Cerebellar nuclear complex (tissue), 1 donor: ENCODE results near the gene CD300H.
"Not testable (repeated sequence)": the region's sequence is repeated elsewhere in the genome, so short reads cannot be mapped to it uniquely, and the experiment has no call there.

Experiments used
- DNase-seq, 2 experiments: peaks; one replicate each; lab custom pipeline; 2025; lab: John Stamatoyannopoulos, UW

The CD300H gene

DNA sequence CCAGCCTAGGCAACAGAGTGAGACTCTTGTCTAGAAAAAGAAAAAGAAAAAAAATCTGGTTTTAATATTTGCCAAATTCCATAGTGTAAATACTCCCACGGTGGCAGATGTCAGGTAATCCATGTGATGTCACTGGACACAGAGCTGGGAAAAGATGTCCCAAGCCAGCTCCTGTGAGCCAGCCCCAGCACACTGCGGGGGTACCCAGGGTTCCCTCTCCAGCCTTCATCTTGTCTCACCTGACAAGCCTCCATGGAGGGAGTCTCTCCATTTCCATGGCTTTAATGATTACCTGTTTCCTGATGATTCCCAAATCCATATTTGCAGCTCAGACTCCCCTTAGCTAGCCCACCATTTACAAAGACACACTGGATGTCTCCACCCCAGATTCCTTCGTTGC, 40.6 kb downstream of the CD300H start:
- no peak for DNase-seq

GRCh38 chr17:74525781-74526288, 41.5 kb downstream of the CD300H start:
- DNase-seq, result no peak

GRCh38 chr17:74525465-74525725, 41.9 kb downstream of the CD300H start:
- DNase-seq, result no peak

DNA sequence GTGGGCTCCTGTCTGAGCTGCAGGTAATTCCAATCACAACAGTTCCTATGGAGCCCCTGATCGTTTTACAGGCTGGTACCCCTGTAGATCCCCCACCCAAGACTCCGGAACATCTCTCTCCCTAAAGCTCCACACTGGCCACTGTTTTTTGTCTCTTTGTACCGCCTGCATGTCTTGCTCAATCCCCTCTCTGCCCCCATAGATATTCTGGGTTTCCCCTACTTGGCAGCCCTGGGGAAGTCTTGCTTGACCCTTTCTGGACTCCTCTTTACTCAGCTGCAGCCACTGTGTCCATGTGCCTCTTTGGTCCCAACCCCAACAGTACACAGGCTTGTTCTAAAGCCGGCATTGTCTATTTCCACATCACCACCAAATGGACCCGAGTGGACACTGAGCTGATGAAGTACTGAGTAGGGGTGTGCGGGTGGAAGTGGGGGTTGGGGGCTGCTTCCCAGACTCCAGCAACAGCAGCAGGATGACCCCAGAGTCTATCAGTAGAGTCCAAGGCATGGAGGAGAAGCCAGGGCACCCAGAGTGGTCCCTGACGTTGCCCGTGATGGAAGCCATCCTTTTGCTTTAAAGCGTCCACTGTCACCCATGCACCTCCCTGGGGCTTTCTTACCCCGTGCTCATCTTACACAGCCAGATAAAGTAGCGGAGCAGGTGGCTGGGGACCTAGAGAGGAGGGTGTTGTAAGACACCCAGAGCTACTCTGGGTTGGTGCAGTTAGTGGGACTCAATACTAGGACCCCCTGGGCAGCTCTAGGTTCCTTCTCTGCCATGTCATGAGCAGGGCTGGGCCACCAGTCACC, 42.5 kb downstream of the CD300H start:
- no peak for DNase-seq

- no peak for DNase-seq
Measured at GRCh38 chr17:74523308-74523707, 44.0 kb downstream of the CD300H start.

DNA sequence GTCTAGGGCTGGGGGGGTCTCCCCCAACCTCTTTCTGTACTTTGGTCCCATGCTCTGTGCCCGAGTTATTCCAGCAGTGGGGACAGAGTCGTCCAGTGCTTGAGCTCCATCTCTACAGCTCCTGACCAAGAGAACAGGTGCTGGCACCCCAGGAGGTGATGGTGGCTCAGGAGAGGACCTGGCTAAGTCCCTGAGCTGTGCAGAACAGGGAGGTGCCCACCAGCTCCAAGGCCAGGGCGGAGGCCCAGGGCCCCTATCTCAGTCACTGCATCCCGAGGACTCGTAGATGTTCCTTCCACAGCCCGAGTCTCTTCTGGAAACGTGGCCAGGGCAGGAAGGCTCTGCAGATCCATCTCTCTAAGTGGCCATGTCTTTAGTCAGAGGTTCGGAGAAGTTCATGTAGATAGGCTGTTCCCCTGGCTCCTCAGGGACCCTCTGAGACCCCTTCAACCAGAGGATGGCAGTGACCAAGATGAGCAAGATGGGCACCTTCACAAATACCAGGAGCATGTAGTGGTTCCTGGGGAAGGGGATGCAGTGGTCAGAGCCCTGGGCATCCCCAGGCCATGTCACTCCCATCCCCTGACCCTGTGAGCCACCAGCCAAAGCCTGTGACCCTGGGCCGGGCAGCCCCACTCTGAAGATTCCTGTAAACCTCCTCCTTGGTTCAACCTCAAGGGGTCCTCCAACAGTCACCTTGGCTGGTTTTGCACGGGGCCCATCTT, 44.8 kb downstream of the CD300H start:
- DNase-seq, result no peak

GRCh38 chr17:74521701-74522201, 45.6 kb downstream of the CD300H start:
- no peak for DNase-seq

GRCh38 chr17:74520790-74521480, 46.4 kb downstream of the CD300H start:
- no peak for DNase-seq

GRCh38 chr17:74520016-74520434, 47.3 kb downstream of the CD300H start:
- no peak for DNase-seq

DNA sequence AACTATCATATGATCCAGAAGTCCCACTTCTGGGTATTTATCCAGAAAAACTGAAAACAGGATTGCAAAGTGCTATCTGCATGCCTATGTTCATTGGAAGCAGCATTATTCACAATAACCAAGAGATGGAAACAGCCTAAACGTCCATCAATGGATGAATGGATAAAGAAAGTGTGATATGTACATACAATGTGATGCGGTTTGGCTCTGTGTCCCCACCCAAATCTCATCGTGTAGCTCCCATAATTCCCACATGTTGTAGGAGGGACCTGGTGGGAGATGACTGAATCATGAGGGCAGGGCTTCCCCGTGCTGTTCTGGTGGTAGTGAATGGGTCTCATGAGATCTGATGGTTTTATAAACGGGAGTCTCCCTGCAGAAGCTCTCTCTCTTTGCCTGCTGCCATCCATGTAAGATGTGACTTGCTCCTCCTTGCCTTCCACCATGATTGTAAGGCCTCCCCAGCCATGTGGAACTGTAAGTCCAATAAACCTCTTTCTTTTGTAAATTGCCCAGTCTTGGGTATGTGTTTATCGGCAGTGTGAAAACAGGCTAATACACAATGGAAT, 48.8 kb downstream of the CD300H start:
- not testable (repeated sequence) for DNase-seq

- no peak for DNase-seq
Measured at GRCh38 chr17:74516561-74517328, 50.6 kb downstream of the CD300H start.

DNA sequence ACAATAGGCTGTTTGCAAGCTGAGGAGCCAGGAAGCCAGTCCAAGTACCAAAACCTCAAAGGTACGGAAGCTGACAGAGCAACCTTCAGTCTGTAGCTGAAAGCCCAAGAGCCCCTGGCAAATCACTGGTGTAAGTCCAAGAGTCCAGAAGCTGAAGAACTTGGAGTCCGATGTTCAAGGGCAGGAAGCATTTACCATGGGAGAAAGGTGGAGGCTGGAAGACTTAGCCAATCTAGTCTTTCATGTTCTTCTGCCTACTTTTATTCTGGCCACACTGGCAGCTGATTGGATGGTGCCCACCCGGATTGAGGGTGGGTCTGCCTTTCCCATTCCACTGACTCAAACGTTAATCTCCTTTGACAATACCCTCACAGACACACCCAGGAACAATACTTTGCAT, 51.4 kb downstream of the CD300H start:
- DNase-seq, result no peak

- DNase-seq, result no peak
Measured at GRCh38 chr17:74514632-74515334, 52.5 kb downstream of the CD300H start.

DNA sequence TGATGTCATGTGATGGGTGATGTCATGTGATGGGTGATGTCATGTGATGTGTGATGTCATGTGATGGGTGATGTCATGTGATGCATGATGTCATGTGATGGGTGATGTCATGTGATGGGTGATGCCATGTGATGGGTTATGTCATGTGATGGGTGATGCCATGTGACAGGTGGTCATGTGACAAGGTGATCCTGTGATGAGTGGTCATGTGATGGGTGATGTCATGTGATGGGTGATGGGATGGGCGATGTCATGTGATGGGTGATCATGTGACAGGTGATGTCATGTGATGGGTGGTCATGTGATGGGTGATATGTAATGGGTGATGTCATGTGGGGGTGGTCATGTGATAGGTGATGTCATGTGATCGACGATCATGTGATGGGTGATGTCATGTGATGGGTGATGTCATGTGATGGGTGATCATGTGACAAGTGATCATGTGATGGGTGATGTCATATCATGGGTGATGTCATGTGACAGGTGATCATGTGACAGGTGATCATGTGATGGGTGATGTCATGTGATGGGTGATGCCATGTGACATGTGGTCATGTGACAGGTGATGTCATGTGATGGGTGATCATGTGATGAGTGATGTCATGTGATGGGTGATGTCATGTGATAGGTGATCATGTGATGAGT, 53.2 kb downstream of the CD300H start:
- no peak for DNase-seq

GRCh38 chr17:74512624-74513091, 54.7 kb downstream of the CD300H start:
- DNase-seq, result no peak

GRCh38 chr17:74512036-74512435, 55.3 kb downstream of the CD300H start:
- no peak for DNase-seq
